ENCODE measurements around the gene BBS4.

GRCh38 chr15:72787526-72787925, 101.5 kb downstream of the BBS4 start:
- TF ChIP-seq FOXM1 (IDR thresholded peaks at IDR 0.05; ENCODE audit: borderline replicate concordance), result no peak
- TF ChIP-seq LEF1 (IDR thresholded peaks at IDR 0.05; ENCODE audit: borderline replicate concordance), result no peak
- no peak for TF ChIP-seq TARDBP (IDR thresholded peaks at IDR 0.05)
- no peak for TF ChIP-seq FOXK2 (IDR thresholded peaks at IDR 0.05)
- no peak for TF ChIP-seq ARNT (IDR thresholded peaks at IDR 0.05)
- no peak for TF ChIP-seq NFRKB (IDR thresholded peaks at IDR 0.05)
- no peak for TF ChIP-seq FOXA1 (IDR thresholded peaks at IDR 0.05)
- no peak for TF ChIP-seq SUZ12 (IDR thresholded peaks at IDR 0.05)
- TF ChIP-seq HDGF (IDR thresholded peaks at IDR 0.05; ENCODE audit: borderline replicate concordance), result no peak
- no peak for TF ChIP-seq L3MBTL2 (conservative IDR thresholded peaks at IDR 0.05)
- TF ChIP-seq BHLHE40 (IDR thresholded peaks at IDR 0.05; ENCODE audit: borderline replicate concordance), result no peak
